Common myeloid progenitor, CD34-positive (primary cell): ENCODE results near the gene HOXD13.
A peak's percentile ranks its signal among the peaks of the same experiment; 100 is the strongest.

Experiments
- CTCF ChIA-PET: fragments of 350-600 bp; sonication (Branson Sonifier 250); formaldehyde crosslinking; loops from one replicate; lab custom pipeline; 2021; ENCODE audit warnings: antibody characterized with exemption; lab: Charles Lee
- POLR2A ChIA-PET: fragments of 350-600 bp; sonication (Branson Sonifier 250); formaldehyde crosslinking; loops from one replicate; lab custom pipeline; 2021; ENCODE audit warnings: antibody characterized with exemption; lab: Charles Lee
- DNase-seq, 3 donors: peaks; one replicate each; pipeline versions ENCODE4 v3.0.0 to v3.0.0-alpha.2; 2013
- H3K27ac ChIP-seq, 2 experiments: 1 replicate in 1 of 2; 2 replicates in 1 of 2; pipeline ENCODE4 v1.7.0; 2013; ENCODE audit warnings: inconsistent platforms in 2 of 2, low read length in 2 of 2, mild to moderate bottlenecking in 2 of 2, low read depth in 1 of 2, moderate library complexity in 1 of 2; ENCODE audit not compliant: severe bottlenecking in 2 of 2, insufficient read depth in 1 of 2, poor library complexity in 1 of 2
- H3K27me3 ChIP-seq, 5 experiments: replicated peaks in 2 of 5; 1 replicate in 3 of 5; 2 replicates in 2 of 5; pipeline versions ENCODE4 v1.6.1 to v1.7.0; 2013; ENCODE audit warnings: low read length in 4 of 5, mild to moderate bottlenecking in 2 of 5, moderate library complexity in 2 of 5, inconsistent platforms in 1 of 5; ENCODE audit not compliant: insufficient read depth in 5 of 5, control insufficient read depth in 4 of 5
- H3K36me3 ChIP-seq, 4 experiments: 1 replicate in 2 of 4; 2 replicates in 2 of 4; pipeline versions ENCODE4 v1.6.1 to v1.7.0; 2013; ENCODE audit warnings: low read length in 3 of 4, control low read depth in 1 of 4, mild to moderate bottlenecking in 1 of 4; ENCODE audit not compliant: control insufficient read depth in 4 of 4, insufficient read depth in 4 of 4
- H3K4me1 ChIP-seq, 4 experiments: 1 replicate in 3 of 4; 2 replicates in 1 of 4; pipeline versions ENCODE4 v1.6.1 to v1.7.1; 2013; ENCODE audit warnings: low read length in 3 of 4, mild to moderate bottlenecking in 3 of 4, control low read depth in 1 of 4, inconsistent platforms in 1 of 4, moderate library complexity in 1 of 4; ENCODE audit not compliant: control insufficient read depth in 4 of 4, insufficient read depth in 4 of 4; ENCODE audit errors: control extremely low read depth in 1 of 4
- H3K4me3 ChIP-seq, 7 experiments: 1 replicate in 4 of 7; 2 replicates in 3 of 7; pipeline versions ENCODE4 v1.5.1 to v1.7.0; 2013; ENCODE audit warnings: mild to moderate bottlenecking in 7 of 7, low read length in 6 of 7, moderate library complexity in 6 of 7, inconsistent platforms in 2 of 7, low read depth in 2 of 7, control low read depth in 1 of 7; ENCODE audit not compliant: insufficient read depth in 4 of 7, control insufficient read depth in 1 of 7; ENCODE audit errors: extremely low read depth in 1 of 7
- H3K9me3 ChIP-seq, 5 experiments: 1 replicate in 4 of 5; 2 replicates in 1 of 5; pipeline versions ENCODE4 v1.6.1 to v1.7.1; 2013; ENCODE audit warnings: low read length in 4 of 5, mild to moderate bottlenecking in 2 of 5, inconsistent platforms in 1 of 5, low read depth in 1 of 5, moderate library complexity in 1 of 5; ENCODE audit not compliant: control insufficient read depth in 4 of 5, insufficient read depth in 2 of 5; ENCODE audit errors: control extremely low read depth in 1 of 5
- WGBS: methylation state at CpG from one replicate; pipeline ENCODE4 v1.1.5; 2013; ENCODE audit not compliant: insufficient coverage; 5-methylcytosine and 5-hydroxymethylcytosine counted together

The HOXD13 gene

DNA sequence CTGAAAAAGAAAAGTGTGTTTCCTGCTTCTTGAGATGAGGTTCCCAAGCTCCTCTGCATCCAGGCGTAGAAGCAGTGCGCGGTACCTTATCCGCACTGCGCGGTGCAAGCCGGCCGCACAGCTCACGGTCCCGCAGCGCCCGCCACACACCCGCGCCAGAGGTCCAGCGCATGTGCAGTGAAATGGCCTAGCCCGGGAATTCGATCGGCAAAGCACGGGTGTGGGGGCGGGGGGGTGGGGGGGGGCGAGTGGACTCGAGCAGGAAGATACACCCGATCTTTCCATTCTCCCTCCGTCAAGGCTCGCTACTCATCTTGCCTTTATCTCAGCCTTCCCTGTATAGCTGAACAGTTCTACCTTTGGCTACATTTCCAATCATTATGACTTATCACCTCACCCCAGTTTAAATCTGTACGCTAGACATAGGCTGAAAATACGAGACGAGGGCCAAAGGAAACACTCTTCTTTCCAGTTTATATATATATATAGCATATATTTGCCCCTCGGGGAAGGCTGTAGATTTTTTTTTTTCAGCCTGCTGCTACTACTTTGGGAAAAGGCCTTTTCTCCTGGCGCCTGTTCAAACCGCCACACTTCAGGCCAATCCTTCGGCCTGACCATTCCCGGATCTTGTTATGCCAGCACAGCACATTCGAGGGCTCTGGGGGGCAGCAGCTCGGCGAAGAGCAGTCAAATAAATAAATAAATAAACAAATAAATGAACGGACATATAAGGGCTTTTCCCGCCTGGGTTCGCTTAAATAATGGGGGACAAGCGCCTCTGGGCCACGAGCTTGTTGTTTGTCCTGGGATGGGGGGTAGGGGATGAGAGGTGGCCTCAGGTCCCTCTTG lies 47.4 kb downstream of the HOXD13 start:
- WGBS, result 17% methylated on average over 11 of the region's 41 CpGs
- Histone ChIP-seq H3K4me1 (peaks cover 0 to 17% (median 13%) of the 10 kb centered on the region in 4 experiments), H3K27me3 (peaks cover 43 to 97% (median 66%) of the 10 kb centered on the region in 5 experiments), H3K9me3 (peaks cover 0 to 7% (median 0%) of the 10 kb centered on the region in 5 experiments), H3K36me3 (no peaks in the 10 kb centered on the region), H3K4me3 (peak overlapping the region in 5 of 7 experiments; percentile 52 to 75 (median 60)), H3K27ac (no peak overlapping the region)
- ChIA-PET CTCF (interaction anchor here (0.6 to 7.3 kb wide), 30 partner anchors 8 to 1009 kb away, joined by 3 to 74 read pairs (median 6); no protein-coding TSS in a partner anchor), POLR2A (no interaction called here)
- no peak for DNase-seq

DNA sequence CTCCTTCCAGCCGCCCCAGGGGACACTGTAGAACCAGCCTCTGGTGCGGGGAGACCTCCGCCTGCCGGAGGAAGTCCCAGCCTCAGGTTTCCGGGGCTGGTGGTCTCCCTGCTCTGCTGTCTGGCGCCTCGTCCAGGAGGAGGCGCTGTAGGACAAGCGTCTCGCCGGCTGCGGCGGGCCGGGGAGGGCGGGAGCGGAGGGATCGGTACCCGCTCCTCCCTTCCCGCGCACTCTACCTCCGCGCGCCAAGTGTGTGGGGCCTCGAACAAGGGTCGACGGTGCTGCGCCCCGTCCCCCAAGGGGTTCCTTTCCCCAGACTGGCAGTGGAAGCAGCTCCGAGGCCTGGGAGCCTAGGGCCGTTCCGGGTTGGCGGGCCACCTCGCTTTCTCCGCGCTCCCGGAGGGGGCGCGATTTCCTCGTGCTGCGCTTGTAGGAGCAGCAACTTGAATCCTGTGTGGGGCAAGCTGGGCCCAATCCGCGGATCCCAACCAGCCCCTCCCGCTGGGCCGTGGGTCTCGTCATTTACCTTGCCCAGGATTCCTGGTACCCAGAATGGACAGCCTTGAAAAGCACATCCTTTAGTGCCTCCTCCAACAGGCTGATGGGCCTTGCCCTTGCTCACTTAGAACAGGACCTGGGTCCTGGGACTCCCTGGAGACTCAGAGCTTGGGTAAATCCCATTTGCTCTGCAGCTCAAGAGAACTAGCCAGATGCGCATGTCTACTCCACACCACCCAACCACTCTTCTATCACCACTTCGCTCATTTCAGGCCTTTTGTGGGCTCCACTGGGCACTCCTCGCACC lies 48.2 kb downstream of the HOXD13 start:
- Histone ChIP-seq H3K9me3 (peaks cover 0 to 7% (median 0%) of the 10 kb centered on the region in 5 experiments), H3K36me3 (no peaks in the 10 kb centered on the region), H3K4me1 (peaks cover 0 to 17% (median 13%) of the 10 kb centered on the region in 4 experiments), H3K4me3 (peak overlapping the region; percentile 16 to 75 (median 59)), H3K27ac (no peak overlapping the region), H3K27me3 (peaks cover 35 to 97% (median 67%) of the 10 kb centered on the region in 5 experiments)
- DNase-seq, result peak; percentile 73 to 86 (median 84)
- POLR2A ChIA-PET, result interaction anchor here (0.5 to 0.6 kb wide), 2 partner anchors 36 to 418 kb away, joined by 3 read pairs; no protein-coding TSS in a partner anchor
- CTCF ChIA-PET, result interaction anchor here (0.6 to 7.3 kb wide), 27 partner anchors 9 to 1008 kb away, joined by 3 to 74 read pairs (median 6); no protein-coding TSS in a partner anchor
- WGBS, result 9% methylated on average over 36 of the region's 48 CpGs

GRCh38 chr2:176142281-176142680 lies 49.8 kb downstream of the HOXD13 start:
- DNase-seq, result no peak
- Histone ChIP-seq H3K4me3 (no peak overlapping the region), H3K27me3 (peaks cover 32 to 97% (median 72%) of the 10 kb centered on the region in 5 experiments), H3K9me3 (peaks cover 0 to 10% (median 0%) of the 10 kb centered on the region in 5 experiments), H3K4me1 (peaks cover 0 to 9% (median 7%) of the 10 kb centered on the region in 4 experiments), H3K36me3 (no peaks in the 10 kb centered on the region), H3K27ac (no peak overlapping the region)
- CTCF ChIA-PET, result interaction anchor here (1.8 to 7.3 kb wide), 5 partner anchors 10 to 510 kb away, joined by 5 to 74 read pairs (median 40); no protein-coding TSS in a partner anchor
- POLR2A ChIA-PET, result no interaction called here
- 100% methylated on average over 1 of the region's 2 CpGs for WGBS
